GM19099 (cell line): ENCODE data around the gene NCAM1.

Source experiments
- POLR2A ChIP-seq: IDR thresholded peaks from 3 replicates; pipeline ENCODE4 v1.6.1; 2011; ENCODE audit warnings: low read depth; ENCODE audit not compliant: insufficient read length; ENCODE audit errors: extremely low read depth

The NCAM1 gene

DNA sequence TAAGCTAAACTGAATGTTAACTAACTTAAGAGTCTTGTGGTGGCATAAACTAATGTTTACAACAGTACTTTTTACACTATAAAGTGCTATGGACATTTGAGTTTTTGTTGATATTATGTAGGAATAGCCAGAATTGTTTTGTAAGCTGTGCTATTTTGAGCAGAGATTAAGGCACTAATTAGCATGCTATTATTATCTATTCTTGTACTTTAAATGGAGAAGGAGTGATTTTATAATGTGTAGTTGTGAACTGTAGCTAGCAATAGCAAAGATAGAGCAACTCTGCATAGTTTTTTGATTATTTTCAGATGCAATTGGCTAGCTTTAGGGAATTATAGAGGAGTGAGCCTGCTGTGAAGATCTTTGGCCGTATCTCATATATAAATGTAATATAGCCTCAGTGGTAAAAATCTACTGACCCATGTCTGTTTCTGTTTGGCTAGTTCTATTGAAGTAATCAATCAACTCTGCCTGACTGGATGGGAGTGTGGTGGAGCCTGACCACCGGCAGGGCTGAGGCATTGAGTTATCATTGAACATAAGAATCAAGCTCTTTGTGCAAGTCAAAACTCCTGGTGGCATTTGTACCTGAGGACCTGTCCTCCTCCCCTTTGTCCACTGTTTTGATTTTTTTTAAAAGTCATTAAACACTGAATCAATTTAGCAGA lies 34.3 kb downstream of the NCAM1 start:
- TF ChIP-seq POLR2A = no peak

DNA sequence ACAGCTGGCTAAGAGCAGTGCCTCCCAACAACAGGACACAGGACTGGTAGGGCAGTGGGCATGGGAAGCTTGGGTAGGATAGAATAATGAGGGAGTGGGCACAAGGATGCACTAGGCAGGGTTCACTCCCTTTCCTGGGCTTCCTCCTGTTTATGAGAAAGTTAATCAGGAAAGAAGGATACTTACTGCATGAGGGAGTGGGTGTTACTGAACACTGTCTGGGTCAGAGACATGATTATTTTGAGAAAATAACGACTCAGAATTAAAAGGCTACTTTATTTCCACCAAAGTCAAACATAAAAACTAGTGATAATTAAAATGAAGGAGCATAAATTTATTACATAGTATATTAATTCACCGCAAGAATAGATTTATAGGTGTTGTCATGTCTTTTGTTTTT lies 35.8 kb downstream of the NCAM1 start:
- TF ChIP-seq POLR2A = no peak

DNA sequence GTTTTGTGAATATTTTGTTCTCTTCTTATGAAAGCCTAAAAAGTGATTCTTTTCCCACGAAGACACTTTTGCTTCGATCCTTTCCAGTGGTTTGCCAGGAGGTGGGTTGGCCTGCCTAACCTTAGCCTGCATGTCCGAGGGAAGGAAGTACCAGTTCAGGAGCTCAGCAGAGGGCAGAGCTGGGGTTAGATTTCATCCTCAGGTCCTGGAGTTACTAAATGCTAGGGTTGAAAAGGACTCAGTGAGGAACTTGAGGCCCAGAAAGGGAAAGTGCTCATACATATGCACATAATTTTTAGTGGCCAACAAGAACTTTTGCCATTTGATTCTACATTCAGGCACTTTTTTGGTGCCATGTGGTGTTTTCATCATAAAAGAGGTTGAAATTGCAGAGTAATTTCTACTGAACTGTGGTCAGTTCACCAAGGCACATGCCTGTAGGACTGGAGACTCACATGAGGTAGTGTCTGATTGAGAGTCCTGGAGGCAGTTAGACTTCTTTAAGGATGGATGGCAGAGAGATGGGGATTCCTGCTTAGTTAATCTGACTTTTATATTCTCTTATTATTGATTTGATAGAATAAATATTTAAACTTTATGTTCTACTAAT lies 36.7 kb downstream of the NCAM1 start:
- no peak for TF ChIP-seq POLR2A

DNA sequence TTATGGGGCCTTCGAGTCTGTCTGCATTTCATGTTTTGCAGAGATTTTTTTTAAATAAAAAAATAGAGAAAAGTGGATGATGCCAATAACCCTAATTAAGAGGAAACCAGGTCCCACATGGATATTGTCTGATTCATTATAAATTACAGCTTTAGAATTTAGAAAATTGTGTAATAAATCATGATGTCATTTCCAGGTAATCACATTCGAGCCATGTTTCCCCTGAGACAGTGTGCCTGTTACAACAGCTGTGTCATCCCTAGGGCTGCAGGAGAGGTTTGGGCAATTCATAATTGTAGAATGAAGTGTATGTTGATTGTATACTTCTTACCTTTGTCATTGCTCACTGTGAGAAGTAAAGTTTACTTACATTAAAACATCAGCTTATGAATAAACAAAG lies 38.3 kb downstream of the NCAM1 start:
- no peak for TF ChIP-seq POLR2A

DNA sequence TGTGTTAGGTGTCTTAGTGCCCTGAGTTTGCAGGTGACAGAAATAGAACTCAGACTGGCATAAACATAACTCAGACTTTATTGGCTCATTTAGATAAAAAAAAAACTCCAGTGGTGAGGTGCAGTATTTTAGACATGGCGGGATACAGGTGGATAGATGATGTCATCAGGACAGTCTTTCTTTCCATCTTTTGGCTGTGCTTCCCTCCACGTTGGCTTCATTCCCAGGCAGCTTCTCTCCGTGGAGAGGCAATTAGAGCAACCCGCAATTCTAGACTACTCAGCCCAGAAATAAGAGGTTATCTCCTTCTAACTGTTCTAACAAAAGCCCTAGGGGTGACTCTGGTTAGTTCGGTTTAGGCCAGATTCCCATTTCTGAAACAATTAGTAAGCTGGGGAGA lies 40.5 kb downstream of the NCAM1 start:
- no peak for TF ChIP-seq POLR2A

DNA sequence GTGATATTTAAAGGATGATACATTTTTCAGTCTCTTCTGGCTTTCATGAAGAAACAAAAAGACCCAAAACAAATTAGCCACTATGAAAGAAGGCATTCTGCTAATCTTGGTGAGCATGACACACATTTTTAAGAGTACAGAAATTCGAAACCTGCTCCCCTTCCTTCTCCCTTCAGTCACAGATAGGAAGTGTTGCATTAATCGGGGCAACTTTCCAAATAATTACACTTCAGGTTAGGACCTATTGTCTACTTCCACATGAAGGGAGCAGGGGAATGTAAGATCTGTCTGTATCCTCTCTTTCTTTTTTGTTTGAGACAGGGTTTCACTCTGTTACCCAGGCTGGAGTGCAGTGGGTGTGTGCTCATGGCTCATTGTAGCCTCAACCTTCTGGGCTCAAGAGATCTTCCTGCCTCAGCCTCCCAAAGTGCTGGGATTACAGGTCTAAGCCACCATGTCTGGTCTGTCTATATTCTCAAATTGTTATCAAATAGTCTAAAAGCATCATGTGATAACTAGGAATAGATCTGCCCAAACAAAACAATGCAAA lies 45.8 kb downstream of the NCAM1 start:
- TF ChIP-seq POLR2A = no peak

DNA sequence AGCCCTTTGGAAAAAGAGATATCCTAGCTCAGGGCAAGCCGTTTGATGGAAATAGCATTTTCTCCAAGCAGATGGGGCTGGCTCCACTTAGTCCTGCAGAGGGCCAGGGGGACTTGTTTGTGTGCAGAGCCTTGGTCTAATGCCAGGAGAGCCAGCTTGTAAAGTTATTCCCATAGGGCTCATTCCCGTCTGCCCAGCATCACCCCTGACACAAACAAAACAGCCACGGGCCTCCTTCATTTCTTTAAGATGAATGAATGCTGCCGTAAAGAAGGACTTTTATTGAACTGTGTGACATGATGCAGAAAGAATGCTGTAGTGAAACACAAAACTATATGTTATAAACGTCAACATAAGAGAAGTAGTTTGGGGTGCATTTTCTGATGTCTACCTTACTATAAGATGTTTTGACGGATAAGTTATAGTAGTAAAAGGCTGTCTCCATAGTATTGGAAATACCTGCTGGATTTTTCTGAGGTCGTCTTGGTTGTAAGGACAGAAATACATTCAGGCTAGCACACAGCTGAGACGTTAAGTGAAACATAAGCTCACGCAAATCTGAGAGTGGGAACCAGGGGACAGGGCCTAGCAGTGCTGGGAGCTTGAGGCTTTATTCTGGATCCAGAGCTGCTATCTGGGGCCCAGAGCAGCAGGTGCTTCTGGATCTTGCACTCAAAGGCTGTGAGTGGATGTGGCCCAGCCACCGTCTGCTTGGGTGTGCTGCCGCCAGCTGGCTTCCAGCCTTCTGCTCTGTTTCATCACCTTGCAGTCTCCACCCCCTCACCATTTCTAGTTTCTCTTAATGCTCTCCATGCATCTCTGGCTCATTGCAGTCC lies 53.3 kb downstream of the NCAM1 start:
- no peak for TF ChIP-seq POLR2A

DNA sequence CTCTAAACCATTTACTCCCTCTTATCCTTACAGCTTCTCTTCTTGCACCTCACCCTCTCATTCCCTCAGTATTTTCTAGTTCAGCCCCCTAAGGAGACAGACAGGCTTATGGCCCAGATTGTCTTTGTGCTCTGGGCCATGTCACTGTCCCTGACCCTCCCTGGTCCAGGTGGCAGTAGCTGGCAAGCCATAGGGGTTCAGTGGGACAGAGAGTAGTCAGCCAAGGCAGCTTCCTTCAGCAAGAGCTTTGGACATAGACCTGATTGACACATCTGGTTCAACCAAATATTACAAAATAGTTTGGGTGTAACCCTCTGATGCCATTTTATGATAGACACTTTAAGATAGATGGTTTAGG lies 53.9 kb downstream of the NCAM1 start:
- TF ChIP-seq POLR2A = no peak

DNA sequence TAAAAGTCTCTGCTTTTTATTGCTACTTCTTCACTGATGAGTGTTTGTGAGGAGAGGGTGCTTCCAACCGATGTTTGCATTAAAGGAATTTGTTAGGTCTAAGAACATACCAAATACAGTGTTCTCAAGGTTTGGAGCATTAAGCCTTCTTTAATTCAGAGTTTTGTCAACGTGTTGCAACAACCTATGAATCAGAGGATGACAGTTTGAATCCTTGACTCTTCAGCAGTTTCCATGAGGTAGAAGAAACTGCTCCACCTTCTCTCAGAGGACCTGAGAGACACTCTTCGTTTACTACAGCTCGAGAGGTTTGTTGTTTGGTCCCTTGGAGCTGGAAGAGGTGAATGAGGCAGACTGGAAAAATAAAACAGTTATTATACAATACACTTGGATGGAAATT lies 55.7 kb downstream of the NCAM1 start:
- no peak for TF ChIP-seq POLR2A

DNA sequence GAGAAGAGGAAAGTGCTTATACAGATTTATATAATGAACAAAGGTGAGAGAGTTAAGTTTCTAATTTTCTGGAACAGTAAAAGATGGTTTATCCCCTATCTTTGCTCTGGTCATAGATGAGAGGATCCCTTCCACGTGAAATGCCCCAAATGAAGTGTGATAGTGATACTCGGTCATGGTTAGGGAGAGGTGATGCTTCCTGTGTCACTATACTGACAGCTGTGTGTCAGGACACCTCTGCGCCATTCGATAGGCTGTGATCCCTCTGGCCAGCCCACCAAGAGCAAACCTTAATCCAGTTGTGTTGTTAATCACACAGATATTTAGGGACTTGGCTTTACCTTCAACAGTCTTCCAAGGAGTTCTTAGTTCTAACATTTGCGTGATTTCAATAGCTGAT lies 57.7 kb downstream of the NCAM1 start:
- TF ChIP-seq POLR2A = no peak

DNA sequence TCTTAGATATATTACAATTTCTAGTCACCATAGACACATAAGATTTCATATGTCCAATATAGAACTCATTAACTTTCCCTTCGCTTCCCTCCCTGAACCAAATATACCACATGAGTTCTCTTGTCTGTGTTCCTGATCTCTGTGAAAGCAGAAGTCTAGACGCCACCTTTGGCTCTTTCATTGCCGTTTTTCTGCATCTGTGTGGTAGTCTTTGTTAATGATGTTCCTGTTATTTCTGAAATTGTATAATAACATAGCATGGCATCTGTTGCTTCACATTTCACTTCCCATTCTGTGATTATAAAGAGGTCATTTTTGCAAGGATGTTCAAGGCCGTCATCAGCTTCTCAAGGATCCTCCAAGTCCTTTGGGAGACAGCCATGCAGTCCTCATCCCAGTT lies 58.5 kb downstream of the NCAM1 start:
- no peak for TF ChIP-seq POLR2A

DNA sequence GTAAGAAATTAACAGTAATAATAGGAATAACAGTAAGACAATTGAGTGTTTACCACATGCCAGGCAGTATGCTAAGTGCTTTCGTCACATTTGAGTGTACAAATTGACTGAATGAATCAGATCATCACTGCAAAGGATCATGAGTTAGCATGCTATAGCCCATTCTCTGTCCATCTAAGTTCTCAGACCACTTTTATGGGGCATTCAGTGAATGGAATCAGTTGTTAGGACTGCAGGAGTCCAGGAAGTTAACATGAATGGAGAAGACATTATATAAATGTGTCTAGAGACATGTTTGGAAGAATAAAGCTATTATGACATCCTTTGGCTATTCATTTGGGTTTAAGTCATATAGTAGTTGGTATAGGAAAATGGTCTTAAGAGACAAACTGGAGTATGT lies 59.9 kb downstream of the NCAM1 start:
- TF ChIP-seq POLR2A = no peak

DNA sequence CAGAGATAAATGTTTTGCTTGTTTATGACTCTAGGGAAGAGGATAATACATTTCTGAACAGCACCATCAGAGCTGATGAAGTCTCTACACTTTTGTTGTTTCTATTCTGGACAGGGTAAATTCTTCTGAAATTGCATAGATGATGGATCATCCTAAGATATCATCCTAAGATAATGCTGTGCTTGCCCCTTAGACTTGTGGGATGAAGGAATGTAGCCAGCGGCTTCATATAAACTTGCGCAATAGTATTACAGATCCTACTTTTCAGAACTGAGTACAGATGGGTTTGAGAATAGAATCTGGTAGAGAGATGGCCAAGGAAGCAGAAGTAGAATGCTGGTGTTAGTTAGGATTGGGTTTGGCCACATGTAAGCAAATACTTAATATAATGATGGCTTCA lies 61.0 kb downstream of the NCAM1 start:
- TF ChIP-seq POLR2A = no peak

DNA sequence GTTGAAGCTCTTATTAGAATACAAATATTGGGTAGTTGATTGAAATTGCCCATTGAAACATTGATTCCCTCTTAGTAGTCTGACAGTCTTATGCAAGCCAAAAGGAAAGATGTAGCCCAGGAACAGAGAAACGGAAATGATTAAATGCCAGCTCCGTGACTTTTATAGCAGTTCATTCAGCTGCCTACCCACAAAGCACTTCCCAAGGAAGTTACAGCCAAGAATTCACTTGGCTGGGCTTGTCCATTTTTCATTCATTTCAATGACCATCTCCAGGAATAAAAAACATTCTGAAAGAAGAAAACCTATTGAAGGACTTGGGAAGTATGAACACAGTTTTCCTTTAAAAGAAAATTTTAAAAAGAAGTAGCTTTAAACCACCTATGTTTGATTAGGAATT lies 62.0 kb downstream of the NCAM1 start:
- TF ChIP-seq POLR2A = no peak

DNA sequence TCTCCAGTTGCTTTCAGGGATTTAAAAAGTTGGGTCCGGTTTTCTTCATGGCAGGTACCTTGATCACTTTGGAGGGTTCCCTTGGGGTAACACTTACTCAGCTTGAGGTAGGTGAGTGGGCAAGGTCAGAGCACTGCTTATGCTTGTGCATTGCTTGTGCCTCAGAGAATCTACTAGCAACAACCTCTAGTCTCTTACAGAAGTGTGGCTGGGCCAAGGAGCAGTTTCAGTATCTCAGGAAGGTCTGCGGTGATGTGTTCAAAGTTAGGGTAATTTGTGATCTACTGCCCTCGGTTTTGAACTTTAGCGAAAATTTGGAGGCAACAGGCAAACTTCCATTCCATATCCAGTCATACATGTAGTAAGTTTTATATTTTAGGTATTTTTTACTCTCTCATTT lies 62.8 kb downstream of the NCAM1 start:
- no peak for TF ChIP-seq POLR2A

DNA sequence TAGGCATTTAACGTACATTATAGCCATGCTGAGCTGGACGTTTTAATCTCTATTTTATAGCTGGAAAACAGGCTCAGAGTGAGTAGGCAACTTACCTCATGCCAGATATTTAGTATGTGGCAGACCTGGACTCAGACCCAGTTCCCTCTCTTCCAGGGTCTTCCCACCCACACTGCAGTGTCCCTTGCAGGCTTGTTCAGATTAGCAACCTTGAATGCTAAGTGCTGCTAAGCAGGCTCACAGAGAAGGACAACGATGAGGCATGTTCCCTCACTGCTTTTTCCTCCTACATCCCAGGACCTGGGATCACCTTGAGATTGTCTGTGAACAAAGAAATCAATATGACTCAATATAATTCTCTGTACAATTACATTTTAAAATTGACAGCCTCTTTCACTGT lies 65.6 kb downstream of the NCAM1 start:
- TF ChIP-seq POLR2A = no peak
